DMS114 treated with DMSO at 0.1 percent for 48 hours (cell line): Measurements from ENCODE around the gene TTC27.
"Not testable (repeated sequence)": the region's sequence is repeated elsewhere in the genome, so short reads cannot be mapped to it uniquely, and the experiment has no call there.

Experiments used
- DNase-seq: peaks from one replicate; lab custom pipeline; 2025; ENCODE audit not compliant: unreplicated experiment; lab: John Stamatoyannopoulos, UW

Gene TTC27

DNA sequence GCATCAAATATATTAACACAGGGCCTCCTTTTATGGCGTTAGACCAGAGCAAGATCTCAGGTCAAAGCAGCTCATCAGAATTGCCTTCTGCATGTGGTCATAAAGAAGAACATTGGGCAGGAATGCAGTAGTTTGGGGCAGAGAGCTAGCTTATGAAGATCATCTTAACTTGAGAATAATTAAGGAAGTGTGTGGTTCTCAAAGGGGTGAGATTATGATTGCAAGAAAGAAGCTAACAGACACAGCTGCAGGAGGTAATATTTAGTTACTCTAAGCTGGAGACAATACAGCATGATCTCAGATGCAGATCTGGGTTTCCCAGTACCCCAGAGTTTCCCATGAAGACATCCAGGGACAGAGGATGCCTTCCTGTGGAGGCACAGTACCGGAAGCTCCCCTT lies 91.6 kb downstream of the TTC27 start:
- no peak for DNase-seq

DNA sequence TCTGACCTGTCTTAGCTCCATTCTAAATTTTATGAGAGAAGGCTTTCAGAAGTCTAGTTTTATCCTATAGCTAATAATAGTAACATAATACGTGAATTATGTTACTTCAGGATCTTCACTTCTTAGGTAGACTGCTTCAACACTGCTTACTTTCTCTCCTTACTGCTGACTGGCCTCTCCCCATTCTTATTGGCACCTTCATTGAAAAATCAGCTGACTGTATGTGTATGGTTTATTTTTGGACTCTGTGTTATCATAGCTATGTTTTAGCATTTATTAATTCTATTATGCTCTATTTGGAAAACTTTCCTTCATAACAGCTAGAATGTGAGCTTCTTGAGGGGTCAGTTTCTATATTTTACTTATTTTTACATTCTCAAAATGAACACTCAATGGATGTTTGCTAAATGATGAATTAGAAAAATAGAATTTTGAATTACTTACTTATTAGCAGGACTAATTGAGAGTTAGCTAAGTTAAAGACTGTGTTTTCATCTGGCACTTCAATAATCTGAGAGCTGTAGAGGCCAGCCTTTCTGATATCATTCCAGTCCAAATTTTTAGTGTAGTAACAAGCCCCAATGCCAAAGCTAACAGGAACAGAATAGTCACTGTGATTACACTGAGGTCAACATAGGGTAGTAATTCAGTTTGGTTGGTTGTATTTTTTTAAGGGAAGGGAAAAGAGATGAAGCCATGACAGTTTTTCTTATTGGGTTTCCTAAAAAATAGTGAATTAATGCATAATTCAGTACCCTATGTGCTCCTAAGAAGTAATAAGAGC lies 92.3 kb downstream of the TTC27 start:
- no peak for DNase-seq

DNA sequence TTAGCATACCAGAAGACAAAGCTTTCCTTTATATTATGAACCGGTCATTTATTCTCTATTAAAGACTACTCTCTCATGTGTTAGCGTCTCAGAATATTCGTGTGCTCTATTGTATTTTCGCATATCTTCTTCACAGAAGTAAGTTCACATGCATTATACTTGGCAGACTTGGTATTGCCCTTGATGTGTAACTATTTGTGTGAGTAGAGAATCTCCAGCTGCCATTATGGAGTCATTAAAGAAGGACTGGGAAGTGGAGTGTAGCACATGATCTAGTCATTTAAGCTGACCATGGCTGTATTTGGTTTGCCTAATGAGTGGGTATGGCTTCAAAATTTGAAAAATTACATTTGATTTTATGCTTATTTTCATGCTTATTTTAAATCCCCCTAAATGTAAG lies 92.9 kb downstream of the TTC27 start:
- DNase-seq: no peak

DNA sequence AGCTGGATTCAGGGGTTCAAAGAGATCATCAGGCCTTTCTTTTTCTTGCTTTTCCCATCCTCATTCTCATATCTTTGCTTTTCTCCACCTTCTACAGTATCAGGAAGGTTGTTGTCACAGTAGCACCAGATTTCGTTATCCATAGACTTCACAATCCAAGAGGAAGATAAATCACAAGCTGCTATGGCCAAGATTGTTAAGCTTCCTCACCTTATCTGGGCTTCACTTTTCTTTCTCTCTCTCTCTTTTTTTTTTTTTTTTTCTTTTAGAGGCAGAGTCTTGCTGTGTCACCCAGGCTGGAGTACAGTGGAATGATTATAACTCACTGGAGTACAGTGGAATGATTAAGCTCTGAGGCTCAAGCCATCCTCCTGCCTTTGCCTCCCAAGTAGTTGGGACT lies 93.5 kb downstream of the TTC27 start:
- no peak for DNase-seq

DNA sequence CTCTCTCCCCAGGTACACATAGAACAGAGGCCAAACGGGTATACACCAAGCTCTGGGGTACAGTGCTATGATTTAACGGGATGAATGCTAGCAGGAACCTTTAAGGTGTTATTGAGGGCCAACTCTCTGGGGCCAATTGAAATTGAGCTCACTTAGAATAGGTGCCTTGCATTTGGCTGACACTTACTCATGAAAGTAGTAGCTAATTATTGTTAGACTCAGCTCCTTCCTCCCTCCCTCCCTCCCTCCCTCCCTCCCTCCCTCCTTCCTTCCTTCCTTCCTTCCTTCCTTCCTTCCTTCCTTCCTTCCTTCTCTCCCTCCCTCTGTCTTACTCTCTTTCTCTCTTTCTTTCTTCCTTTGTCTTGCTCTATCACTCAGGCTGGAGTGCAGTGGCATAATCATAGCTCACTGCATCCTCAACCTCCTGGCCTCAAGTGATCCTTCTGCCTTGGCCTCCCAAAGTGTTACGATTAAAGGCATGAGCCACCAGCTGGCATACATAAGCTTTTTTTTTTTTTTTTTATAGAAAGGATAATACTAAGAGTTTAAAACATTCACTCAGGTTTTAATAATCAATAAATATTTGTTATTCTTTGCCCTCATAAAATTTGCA lies 95.7 kb downstream of the TTC27 start:
- no peak for DNase-seq

DNA sequence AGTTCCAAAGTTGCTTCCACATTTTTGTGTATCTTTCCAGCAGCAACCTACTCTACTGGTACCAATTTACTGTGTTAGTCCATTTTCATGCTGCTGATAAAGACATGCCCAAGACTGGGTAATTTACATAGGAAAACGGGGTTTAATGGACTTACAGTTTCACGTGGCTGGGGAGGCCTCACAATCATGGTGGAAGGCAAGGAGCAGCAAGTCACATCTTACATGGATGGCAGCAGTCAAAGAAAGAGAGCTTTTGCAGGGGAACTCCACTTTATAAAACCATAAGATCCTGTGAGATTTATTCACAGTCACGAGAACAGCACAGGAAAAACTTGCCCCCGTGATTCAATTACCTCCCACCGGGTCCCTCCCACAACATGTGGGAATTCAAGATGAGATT lies 98.8 kb downstream of the TTC27 start:
- not testable (repeated sequence) for DNase-seq

DNA sequence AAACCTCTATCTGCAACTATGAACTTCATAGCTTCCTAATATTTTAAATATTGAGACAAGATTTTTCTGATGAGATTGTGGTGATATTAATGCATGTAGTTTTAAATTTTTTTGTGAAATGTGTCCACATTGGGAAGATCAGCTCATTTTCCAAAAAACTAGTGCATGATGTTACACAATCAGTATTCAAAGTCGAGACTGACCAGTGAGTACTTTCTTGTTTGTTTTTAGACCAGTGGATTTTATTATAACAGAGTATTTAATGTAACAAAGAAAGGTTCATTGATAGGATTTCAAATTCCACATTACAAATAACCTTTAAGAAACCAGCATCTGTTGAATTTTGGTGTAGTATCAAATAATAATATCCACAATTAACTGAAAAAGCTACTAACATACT lies 99.3 kb downstream of the TTC27 start:
- DNase-seq: no peak

DNA sequence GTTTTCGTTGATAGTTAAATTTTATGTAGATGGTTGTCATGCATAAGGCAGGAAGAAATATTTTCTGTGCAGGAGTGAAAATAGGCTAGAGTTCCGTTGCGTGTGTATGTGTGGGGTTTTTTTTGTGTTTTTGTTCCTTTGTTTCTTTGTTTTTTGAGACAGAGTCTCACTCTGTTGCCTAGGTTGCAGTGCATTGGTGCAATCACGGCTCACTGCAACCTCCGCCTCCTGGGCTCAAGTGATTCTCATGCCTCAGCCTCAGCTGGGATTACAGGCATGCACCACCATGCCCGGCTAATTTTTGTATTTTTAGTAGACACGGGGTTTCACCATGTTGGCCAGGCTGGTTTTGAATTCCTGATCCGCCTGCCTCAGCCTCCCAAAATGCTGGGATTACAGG lies 103.1 kb downstream of the TTC27 start:
- DNase-seq: not testable (repeated sequence)

DNA sequence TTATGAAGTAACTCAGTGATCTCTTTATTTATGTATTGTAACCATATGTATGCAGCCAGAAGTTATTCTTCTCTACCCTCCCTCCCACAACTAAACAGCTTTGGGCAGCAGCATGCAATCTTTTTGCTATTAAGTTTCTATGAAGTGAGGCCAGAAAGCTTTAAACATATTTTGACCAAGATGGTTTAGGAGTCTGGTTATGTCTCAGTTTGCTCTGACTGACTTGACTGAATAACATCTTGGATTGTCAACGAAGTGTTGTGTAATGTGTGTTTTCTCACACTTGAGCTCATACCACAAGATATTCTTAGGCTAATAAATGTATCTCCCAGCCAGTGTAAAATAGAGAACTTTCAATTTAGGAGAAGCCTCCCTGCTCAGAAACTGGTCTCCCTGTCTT lies 104.3 kb downstream of the TTC27 start:
- DNase-seq: no peak

DNA sequence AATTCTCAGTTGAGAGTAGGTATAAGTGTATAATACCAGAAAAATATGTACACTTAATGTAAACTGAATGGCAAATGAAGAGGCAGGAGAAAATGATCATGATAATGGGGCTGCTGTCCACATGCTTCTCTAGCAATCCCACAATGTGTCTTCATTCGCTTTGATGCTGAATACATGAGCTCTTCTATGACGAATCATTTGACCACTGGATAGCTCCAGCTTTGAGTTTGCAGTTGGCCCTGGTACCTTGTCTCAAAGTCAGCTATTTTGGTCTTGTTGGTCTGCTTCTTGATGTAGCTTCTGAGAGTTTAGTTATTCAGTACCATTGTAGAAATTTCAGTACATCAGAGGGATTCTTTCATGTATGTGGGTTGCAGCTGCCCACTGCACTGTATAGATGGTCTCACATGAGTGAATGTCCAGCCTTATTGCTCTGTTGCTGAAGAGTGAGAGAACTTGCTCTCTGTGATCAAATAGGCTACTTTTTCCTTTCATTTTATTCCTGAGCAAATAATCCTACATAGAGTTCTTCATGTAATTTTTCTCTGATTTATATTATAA lies 105.1 kb downstream of the TTC27 start:
- DNase-seq: no peak

DNA sequence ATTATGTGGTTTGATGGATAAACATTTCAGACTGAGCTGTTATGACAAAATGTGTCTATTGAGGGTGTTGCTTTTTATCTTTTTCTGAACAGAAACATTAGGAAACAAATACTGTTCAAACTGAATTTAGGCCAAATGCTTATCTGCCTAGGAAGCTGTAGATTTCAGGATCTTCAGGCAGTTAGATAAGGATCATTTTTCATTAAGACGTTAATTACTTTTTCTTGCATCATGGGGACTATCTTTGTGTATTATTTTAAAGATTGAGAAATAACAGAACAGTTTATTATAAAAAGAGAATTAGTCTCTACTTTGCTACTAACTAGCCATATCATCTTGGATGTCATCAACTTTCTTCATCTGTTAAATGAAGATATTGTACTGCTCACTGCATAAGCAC lies 107.5 kb downstream of the TTC27 start:
- no peak for DNase-seq

DNA sequence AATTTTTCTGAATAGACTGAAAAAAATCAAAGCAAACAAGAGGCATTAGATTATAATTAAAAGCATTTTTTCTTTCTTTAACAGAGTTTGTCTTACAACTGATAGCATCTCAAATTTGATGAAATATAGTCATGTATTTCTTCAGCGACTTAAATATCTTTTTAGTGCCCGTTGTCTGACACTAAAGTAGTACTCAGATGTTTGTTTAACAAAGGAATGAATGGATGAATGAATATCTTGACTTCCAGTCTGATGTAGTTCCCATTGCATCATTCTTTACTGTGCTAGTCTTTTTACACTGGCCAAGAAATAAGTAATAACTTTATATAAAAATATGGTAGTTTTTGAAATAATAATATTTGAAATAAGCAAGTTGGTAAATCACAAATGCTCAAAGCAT lies 111.1 kb downstream of the TTC27 start:
- DNase-seq: no peak

DNA sequence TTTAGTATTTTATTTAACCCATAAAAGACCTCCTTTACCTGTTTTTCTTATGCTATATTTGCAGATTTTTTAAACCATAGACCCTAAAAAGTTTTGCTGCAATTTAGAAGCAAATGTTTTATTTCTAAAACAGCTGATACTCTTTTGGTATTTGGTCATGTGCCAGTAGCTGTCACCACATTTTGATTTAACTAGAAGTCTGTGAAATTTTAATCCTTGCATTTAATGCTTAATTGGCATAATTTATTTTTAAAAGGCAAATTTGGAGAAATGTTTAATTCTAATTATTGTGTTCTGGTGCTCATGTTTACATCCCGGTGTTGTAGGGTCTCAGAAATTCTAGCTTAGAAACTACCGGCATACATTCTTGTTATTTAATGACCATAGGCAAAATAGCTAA lies 111.8 kb downstream of the TTC27 start:
- no peak for DNase-seq

DNA sequence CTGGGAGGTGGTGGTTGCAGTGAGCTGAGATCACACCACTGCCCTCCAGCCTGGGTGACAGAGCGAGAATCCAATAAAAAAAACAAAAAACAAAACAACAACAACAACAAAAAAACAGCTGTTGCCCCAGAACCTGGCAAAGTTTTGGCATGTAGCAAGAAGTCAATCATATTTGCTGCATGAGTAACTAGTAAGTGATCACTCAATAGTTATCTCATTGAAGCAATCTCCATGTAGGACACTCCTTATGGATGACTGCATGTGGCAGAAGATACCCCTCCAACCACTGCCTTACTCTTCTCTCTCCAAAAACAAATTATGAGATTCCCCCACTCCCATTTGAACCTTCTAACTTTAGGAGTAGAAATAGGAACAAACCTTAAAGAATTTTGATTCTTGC lies 113.7 kb downstream of the TTC27 start:
- DNase-seq: no peak

DNA sequence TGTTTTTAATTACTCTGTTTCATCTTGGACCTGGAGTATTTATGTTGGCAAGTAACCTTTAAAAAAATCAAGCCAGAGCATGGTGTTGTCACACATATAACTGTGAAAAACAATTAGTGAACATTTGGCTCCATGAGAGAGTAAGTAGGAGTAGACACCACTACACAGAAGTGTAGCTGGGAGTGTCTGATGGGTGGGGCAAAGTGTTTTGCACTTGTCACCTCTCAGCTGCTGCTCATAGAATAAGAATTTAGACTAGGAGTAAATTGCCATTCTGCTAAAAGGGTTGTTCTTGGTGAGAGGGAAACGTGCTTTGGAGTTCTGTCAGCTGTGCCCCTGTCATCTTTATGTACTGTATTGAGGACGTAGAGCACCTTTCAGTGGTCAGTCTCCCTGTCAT lies 114.5 kb downstream of the TTC27 start:
- DNase-seq: no peak

DNA sequence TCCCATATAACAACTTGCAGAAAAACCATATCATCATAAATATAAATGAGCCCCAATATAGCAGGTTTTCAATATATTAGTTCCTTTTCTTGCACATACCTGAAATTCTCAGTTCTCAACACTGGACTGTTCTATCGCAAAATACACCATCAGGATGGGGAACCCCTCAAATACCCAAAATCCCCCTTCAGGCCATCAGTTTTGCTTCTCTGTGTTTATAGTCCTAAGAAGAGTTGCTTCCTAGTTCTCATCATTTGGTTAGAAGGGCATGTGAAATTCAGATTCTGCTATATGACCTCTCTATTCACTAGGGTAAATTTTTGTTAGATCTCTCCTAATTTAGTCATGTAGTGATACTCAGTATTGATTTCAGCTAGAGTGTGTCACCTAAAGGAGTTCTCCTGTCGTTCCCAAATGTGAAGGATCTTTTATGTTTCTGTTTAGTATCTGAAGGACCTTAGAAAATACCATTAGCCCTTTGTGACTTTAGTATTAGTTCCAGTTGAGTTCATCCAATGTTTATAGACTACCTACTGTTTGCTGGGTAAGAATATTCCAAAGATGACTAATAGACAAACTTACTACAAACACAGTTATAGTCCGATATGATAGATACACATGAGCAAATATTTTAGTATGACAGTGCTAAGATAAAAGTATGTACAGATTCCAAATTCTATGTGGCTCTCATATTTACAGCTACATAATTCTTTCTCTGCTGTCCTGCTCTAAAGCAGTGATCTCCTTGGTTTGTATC lies 115.8 kb downstream of the TTC27 start:
- no peak for DNase-seq

DNA sequence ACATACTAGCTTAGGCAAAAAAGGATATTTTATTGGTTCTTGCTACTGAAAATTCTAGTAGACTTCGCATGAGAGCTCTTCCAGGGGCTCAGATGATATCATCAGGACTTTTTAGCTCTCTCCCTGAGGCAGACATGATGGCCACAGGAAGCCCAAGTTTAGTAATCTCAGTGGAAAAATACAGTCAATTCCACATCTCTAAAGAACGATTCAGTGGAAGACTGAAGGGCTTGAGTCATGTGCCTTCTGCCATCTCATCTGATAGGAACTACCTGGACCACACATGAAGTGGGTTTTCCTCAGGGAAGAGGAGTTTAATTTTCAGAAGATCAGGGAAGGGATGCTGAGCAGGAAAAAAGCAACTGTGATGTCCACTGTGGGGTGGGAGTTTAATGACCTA lies 117.3 kb downstream of the TTC27 start:
- DNase-seq: no peak

DNA sequence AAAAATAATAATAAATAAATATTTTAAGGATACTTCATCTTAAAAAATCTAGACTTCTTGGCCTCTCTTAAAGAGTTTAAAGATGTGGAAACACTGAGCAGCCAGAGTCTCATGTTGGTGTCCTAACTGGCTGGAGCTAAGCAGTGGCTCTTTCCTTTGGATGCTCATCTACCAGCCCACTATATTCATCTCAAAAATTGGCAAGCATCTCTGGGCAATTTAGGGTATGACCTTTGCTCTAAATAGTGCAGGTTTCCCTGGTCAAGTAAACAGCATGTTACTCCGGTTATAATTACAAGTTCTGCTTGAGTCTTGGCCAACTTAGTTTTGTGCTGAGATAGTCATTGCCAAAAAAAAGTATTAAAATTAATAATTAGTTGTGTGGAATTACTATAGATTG lies 117.8 kb downstream of the TTC27 start:
- DNase-seq: no peak

DNA sequence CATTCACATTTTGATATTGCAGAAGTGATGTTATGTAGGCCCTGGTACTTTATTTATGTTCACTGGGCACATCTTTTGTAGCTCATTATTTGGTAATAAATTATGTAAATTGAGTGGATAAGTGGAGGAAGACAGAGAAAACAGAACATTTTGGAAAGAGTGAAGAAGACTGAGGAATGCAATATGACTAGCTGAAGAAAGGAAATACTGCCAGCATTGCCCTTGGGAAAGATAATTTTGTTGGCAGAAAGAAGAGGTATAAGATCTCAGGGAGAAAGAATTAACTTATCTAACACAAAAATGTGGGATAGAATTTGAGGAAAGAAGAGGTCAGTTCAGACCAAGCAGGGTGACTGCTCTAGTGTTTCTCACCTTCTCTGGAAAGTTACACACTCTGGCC lies 118.8 kb downstream of the TTC27 start:
- DNase-seq: no peak

DNA sequence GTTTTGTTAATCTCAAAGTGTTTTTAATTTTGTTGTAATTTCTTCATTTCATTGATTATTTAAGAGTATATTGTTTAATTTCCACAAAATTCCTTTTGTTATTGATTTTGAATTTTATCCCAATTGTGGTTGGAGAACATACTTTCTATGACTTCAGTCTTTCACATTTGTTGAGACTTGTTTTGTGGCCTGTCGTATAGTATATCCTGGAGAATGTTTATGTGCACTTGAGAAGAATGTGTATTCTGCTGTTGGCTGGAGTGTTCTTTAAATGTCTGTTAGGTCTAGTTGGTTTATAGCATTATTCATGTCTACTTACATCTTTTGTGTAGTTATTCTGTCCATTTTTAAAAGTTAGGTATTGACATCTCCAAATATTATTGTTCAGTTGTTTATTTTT lies 120.3 kb downstream of the TTC27 start:
- no peak for DNase-seq

DNA sequence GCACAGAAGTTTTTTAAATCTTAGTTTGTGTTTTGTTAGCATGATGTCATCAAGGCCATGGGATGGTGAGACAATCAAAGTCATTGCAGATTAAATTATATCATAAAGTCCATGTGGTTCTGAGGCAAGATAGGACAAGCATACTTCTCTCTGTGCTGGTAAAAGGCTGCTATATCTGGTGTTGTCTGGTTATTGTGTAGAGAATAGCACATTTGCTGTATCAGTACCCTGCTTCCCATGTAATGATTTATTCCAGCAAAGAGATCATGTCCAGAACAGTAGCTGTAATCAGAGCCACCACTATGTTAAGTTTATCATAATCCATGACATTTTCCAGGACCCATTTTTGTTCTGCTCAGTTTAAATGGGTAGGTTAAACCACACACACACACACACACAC lies 123.0 kb downstream of the TTC27 start:
- DNase-seq: no peak

DNA sequence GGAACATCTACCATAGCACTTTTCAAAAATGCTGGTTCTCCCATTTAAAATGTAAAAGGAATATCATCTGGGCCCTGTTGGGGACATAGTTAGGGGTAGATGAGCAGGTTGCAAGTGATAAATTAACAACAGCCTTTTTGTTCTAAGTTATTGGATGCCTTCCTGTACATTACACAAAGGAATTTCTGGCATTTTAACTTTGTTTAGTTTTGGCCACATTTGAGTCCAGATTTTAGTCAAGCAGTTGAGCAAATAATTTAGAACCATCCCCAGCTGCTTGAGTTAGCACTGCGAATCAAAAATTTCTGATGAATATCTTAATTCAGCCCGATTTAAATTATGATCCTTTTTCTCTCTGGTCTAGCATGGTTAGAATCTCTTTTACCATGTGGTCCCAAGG lies 124.4 kb downstream of the TTC27 start:
- no peak for DNase-seq
